ENCODE data around the gene USP51. TPM values are rescaled to one million over a fixed set of nuclear protein-coding genes. Genes with fewer than 3 reads are reported as not detected.
"Not testable (repeated sequence)": the region's sequence is repeated elsewhere in the genome, so short reads cannot be mapped to it uniquely, and the experiment has no call there.

Gene USP51
- total RNA-seq, 1 experiment from 2014 or later = not detected

DNA sequence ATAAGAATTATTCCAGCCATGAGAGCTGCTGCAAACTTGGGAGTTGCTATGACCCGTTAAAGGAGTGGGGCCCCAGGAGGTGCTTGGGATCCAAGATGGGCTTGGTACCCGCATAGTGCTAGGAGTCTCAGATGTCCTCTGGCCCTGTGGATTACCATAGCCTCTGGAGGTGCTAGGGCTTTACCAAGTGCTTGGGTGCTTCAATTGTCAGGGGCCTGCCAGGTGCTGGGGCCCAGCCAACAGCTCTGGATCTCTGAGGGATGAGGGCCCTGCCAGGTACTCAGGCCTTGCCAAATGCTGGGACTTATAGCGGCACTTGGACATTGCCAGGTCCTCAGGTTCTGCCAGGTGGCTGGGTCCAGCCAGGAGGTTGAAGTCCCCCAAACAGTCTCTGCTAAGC is 32.0 kb upstream of the USP51 start:
- no peaks in the 10 kb centered on the region for H3K4me1 Mint-ChIP-seq (ENCODE audit: insufficient read depth, unreplicated experiment)
- TF ChIP-seq, protein P1, sequence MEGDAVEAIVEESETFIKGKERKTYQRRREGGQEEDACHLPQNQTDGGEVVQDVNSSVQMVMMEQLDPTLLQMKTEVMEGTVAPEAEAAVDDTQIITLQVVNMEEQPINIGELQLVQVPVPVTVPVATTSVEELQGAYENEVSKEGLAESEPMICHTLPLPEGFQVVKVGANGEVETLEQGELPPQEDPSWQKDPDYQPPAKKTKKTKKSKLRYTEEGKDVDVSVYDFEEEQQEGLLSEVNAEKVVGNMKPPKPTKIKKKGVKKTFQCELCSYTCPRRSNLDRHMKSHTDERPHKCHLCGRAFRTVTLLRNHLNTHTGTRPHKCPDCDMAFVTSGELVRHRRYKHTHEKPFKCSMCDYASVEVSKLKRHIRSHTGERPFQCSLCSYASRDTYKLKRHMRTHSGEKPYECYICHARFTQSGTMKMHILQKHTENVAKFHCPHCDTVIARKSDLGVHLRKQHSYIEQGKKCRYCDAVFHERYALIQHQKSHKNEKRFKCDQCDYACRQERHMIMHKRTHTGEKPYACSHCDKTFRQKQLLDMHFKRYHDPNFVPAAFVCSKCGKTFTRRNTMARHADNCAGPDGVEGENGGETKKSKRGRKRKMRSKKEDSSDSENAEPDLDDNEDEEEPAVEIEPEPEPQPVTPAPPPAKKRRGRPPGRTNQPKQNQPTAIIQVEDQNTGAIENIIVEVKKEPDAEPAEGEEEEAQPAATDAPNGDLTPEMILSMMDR (IDR thresholded peaks at IDR 0.05; ENCODE audit: unreplicated experiment) = no peak
- DNase-seq (ENCODE audit: unreplicated experiment) = no peak
- H3K4me3 Mint-ChIP-seq (ENCODE audit: unreplicated experiment) = no peak overlapping the region
- no peaks in the 10 kb centered on the region for H3K9me3 Mint-ChIP-seq (ENCODE audit: unreplicated experiment)
- ChIA-PET CTCF (interaction anchor here (0.6 kb wide), 2 partner anchors 194 to 386 kb away, joined by 3 to 4 read pairs; no protein-coding TSS in a partner anchor), POLR2A (no interaction called here)
- no TSS peak for BruUV-seq (replicated peaks)
- no peak overlapping the region for H3K27ac Mint-ChIP-seq (ENCODE audit: low read depth, unreplicated experiment)
- no peaks in the 10 kb centered on the region for H3K36me3 Mint-ChIP-seq (ENCODE audit: insufficient read depth, unreplicated experiment)
- intact Hi-C loops (cut with micrococcal nuclease) = no loop called here
- peaks cover 26% of the 10 kb centered on the region for H3K27me3 Mint-ChIP-seq (ENCODE audit: insufficient read depth, unreplicated experiment)

DNA sequence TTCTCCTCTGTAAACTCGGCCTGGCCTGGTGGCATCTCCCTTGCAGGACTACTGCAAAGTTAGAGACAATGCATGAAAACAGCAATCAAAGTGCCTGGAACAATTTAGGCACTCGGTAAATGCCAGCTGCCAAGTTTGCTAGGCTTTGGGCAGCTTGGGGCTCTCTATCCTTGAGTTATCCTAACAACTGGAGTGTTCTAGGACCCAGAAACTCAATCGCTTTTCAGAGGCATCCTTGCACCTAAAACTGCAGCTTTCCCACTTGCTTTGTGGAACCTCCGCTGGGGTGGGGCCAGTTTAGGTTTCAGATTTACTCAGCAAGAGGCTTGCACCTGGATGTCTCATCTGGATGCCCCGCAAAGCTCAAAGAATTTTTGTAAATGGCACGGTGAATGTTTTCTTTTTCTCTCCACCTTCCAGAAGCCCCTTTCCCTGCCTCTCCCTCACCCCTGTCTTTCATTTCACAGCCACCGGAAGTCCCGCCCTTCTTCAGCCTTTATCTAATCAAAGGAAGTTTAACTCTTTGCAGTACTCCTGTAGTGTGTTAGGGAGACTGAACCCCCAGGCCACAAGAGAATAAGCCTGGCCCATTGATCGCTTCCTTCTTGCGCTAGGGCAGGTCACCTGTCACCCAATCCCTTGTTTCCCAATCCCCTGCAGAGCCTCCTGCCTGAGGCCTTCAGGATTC is 27.3 kb upstream of the USP51 start:
- CTCF ChIA-PET; H3K36me3 Mint-ChIP-seq (ENCODE audit: insufficient read depth, unreplicated experiment); POLR2A ChIA-PET; H3K27ac Mint-ChIP-seq (ENCODE audit: low read depth, unreplicated experiment); BruUV-seq (replicated peaks); DNase-seq (ENCODE audit: unreplicated experiment); H3K4me1 Mint-ChIP-seq (ENCODE audit: insufficient read depth, unreplicated experiment); H3K27me3 Mint-ChIP-seq (ENCODE audit: insufficient read depth, unreplicated experiment); intact Hi-C loops (cut with micrococcal nuclease); H3K9me3 Mint-ChIP-seq (ENCODE audit: unreplicated experiment); H3K4me3 Mint-ChIP-seq (ENCODE audit: unreplicated experiment): not testable (repeated sequence)

GRCh38 chrX:55513045-55513737 is 23.5 kb upstream of the USP51 start:
- POLR2A ChIA-PET; BruUV-seq (replicated peaks): not testable (repeated sequence)

GRCh38 chrX:55508410-55509152 is 18.9 kb upstream of the USP51 start:
- H3K4me1 Mint-ChIP-seq (ENCODE audit: insufficient read depth, unreplicated experiment); H3K9me3 Mint-ChIP-seq (ENCODE audit: unreplicated experiment); H3K36me3 Mint-ChIP-seq (ENCODE audit: insufficient read depth, unreplicated experiment); H3K27ac Mint-ChIP-seq (ENCODE audit: low read depth, unreplicated experiment); CTCF ChIA-PET; DNase-seq (ENCODE audit: unreplicated experiment); H3K27me3 Mint-ChIP-seq (ENCODE audit: insufficient read depth, unreplicated experiment); intact Hi-C loops (cut with micrococcal nuclease); BruUV-seq (replicated peaks); H3K4me3 Mint-ChIP-seq (ENCODE audit: unreplicated experiment); POLR2A ChIA-PET: not testable (repeated sequence)

More at GRCh38 chrX:55513045-55513737, 23.5 kb upstream of the USP51 start:
- H3K4me3 Mint-ChIP-seq (ENCODE audit: unreplicated experiment); H3K4me1 Mint-ChIP-seq (ENCODE audit: insufficient read depth, unreplicated experiment); DNase-seq (ENCODE audit: unreplicated experiment); H3K27ac Mint-ChIP-seq (ENCODE audit: low read depth, unreplicated experiment); H3K27me3 Mint-ChIP-seq (ENCODE audit: insufficient read depth, unreplicated experiment); H3K36me3 Mint-ChIP-seq (ENCODE audit: insufficient read depth, unreplicated experiment); CTCF ChIA-PET; H3K9me3 Mint-ChIP-seq (ENCODE audit: unreplicated experiment); intact Hi-C loops (cut with micrococcal nuclease): not testable (repeated sequence)

GRCh38 chrX:55507699-55508098 is 18.1 kb upstream of the USP51 start:
- H3K9me3 Mint-ChIP-seq (ENCODE audit: unreplicated experiment); DNase-seq (ENCODE audit: unreplicated experiment); BruUV-seq (replicated peaks); H3K4me1 Mint-ChIP-seq (ENCODE audit: insufficient read depth, unreplicated experiment); H3K27me3 Mint-ChIP-seq (ENCODE audit: insufficient read depth, unreplicated experiment); intact Hi-C loops (cut with micrococcal nuclease); H3K4me3 Mint-ChIP-seq (ENCODE audit: unreplicated experiment); H3K27ac Mint-ChIP-seq (ENCODE audit: low read depth, unreplicated experiment); H3K36me3 Mint-ChIP-seq (ENCODE audit: insufficient read depth, unreplicated experiment); POLR2A ChIA-PET; CTCF ChIA-PET: not testable (repeated sequence)

DNA sequence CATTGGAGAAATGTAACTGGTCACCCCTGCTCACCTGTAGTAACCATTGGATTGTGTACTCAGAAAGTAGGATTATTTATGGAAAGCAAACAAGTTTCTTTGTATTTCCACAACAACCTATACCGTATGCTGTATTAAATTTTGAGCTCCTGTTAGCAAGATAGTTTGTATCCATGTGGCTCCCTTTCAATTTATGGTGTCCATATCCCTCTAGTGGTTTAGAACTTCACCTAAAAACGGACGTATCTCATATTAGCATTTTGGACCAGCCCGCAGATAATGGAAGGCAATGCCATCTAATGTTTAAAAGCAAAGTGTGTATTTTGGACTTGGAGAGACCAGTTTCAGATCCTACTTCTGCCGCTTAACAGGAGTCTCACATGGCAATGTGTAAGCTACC is 17.4 kb upstream of the USP51 start:
- H3K4me1 Mint-ChIP-seq (ENCODE audit: insufficient read depth, unreplicated experiment); intact Hi-C loops (cut with micrococcal nuclease); POLR2A ChIA-PET; H3K27ac Mint-ChIP-seq (ENCODE audit: low read depth, unreplicated experiment); H3K36me3 Mint-ChIP-seq (ENCODE audit: insufficient read depth, unreplicated experiment); DNase-seq (ENCODE audit: unreplicated experiment); H3K9me3 Mint-ChIP-seq (ENCODE audit: unreplicated experiment); CTCF ChIA-PET; BruUV-seq (replicated peaks); H3K27me3 Mint-ChIP-seq (ENCODE audit: insufficient read depth, unreplicated experiment); H3K4me3 Mint-ChIP-seq (ENCODE audit: unreplicated experiment): not testable (repeated sequence)
